Pancreas (tissue), 10 donors: Measurements from ENCODE around the gene CHST1. TPM values are rescaled to one million over a fixed set of nuclear protein-coding genes. Genes with fewer than 3 reads are reported as not detected.

Experiments
- ATAC-seq, 4 donors: fragments of 200-7000 bp; cut with Tn5 transposase; one replicate each; pipeline versions ENCODE4 v1.8.0 to v1.9.1; 2020; ENCODE audit warnings: mild to moderate bottlenecking in 4 of 4, moderate library complexity in 4 of 4
- DNase-seq, 6 donors: peaks; one replicate each; pipeline ENCODE4 v3.0.0-alpha.2; 2020
- FAIRE-seq: peaks from 2 replicates; lab custom pipeline; 2012; peaks lifted over from hg19 to GRCh38; lab: Jason Lieb, UNC
- H3K27ac ChIP-seq, 4 donors: fragments of 200-600 bp; sonication (generic); 1 replicate in 3 of 4; 2 replicates in 1 of 4; pipeline versions ENCODE4 v1.5.0 to v1.8.0; 2020
- H3K27me3 ChIP-seq, 4 donors: fragments of 200-600 bp; one replicate each; pipeline ENCODE4 v1.8.0; 2021
- H3K36me3 ChIP-seq, 3 donors: fragments of 200-600 bp; sonication (generic) in 1 of 3; one replicate each; pipeline versions ENCODE4 v1.5.0 to v1.8.0; 2020 to 2021
- H3K4me1 ChIP-seq, 3 donors: fragments of 200-600 bp; one replicate each; pipeline ENCODE4 v1.8.0; 2021
- H3K4me3 ChIP-seq, 4 donors: fragments of 200-600 bp; sonication (generic) in 2 of 4; one replicate each; pipeline versions ENCODE4 v1.5.0 to v1.8.0; 2020 to 2021
- H3K9me3 ChIP-seq, 4 donors: fragments of 200-600 bp; one replicate each; pipeline ENCODE4 v1.8.0; 2021
- CTCF ChIP-seq, 4 donors: fragments of 200-600 bp; sonication (generic) in 3 of 4; IDR thresholded peaks; one replicate each; pipeline versions ENCODE4 v1.5.0 to v1.8.0; 2021; ENCODE audit warnings: antibody characterized with exemption in 4 of 4
- WGBS, 2 donors: extraction: QIAGEN DNeasy Blood & Tissue Kit; methylation state at CpG; one replicate each; pipeline ENCODE4 v1.1.7; 2013; 5-methylcytosine and 5-hydroxymethylcytosine counted together
- intact Hi-C, 3 donors: fragments of 100-400 bp; cut with DNase I; formaldehyde crosslinking; loops; one replicate each; pipeline versions ENCODE4 v1.11.1 to v1.14.2; 2022
- polyA plus RNA-seq, 2 donors: library from polyadenylated mRNA; stranded (reverse); fragments of 200-250 nt; gene quantifications; one replicate each; pipeline ENCODE4 v1.2.3, GENCODE V29; 2013
- total RNA-seq, 6 donors: library from RNA; stranded (reverse); fragmentation: NEBNext Ultra II Directional in 4 of 6; extraction: Animal tissue kit (Norgen Biotek cat#: 25700) in 4 of 6; gene quantifications; one replicate each; pipeline versions ENCODE4 v1.2.1 to v1.2.4, GENCODE V29; 2021 to 2023
- donor health status: healthy with polysubstance abuse.
- donor health status: DM: no; HTN: no; CAD: no; lungs with moderate emphysema.
- donor health status: DM: no; HTN: no; CAD: no.
- donor health status: control.
- donor health status: control.
- donor health status: Bipolar disorder and iron deficiency.
- donor health status: DM: yes; HTN: yes; CAD: no.
- donor health status: DM: no; HTN: no; CAD: no.
- donor health status: DM: no; HTN: no; CAD: no.
- donor health status: DM: yes; HTN: yes; CAD: no.

Gene CHST1
- total and polyA plus RNA-seq, 8 donors, result 0.23 to 4.8 (median 0.65) TPM

GRCh38 chr11:45684440-45684839 is 19.0 kb upstream of the CHST1 start:
- intact Hi-C loops, result no loop called here
- DNase-seq, result no peak
- no peak overlapping the region for H3K27ac ChIP-seq
- H3K9me3 ChIP-seq, result no peaks in the 10 kb centered on the region
- FAIRE-seq, result no peak
- WGBS, 2 donors, result 59 to 65% methylated on average over 6 of the region's 6 CpGs
- H3K36me3 ChIP-seq, result no peaks in the 10 kb centered on the region
- H3K4me3 ChIP-seq, result no peak overlapping the region
- H3K4me1 ChIP-seq, result no peaks in the 10 kb centered on the region
- no peaks in the 10 kb centered on the region for H3K27me3 ChIP-seq
- TF ChIP-seq CTCF (IDR thresholded peaks at IDR 0.05), result no peak
- no peak for ATAC-seq

- no peak for TF ChIP-seq CTCF (IDR thresholded peaks at IDR 0.05)
- no peaks in the 10 kb centered on the region for H3K4me1 ChIP-seq
- WGBS, 2 donors, result 69 to 76% methylated on average over 8 of the region's 8 CpGs
- DNase-seq (no peak), FAIRE-seq (no peak), ATAC-seq (no peak)
- no peaks in the 10 kb centered on the region for H3K9me3 ChIP-seq
- H3K36me3 ChIP-seq, result no peaks in the 10 kb centered on the region
- no peak overlapping the region for H3K27ac ChIP-seq
- intact Hi-C loops, result no loop called here
- H3K27me3 ChIP-seq, result no peaks in the 10 kb centered on the region
- H3K4me3 ChIP-seq, result no peak overlapping the region
Observed at GRCh38 chr11:45683271-45684058, 18.0 kb upstream of the CHST1 start.

GRCh38 chr11:45679806-45680205 is 14.4 kb upstream of the CHST1 start:
- Histone ChIP-seq H3K4me1 (no peaks in the 10 kb centered on the region), H3K27me3 (no peaks in the 10 kb centered on the region), H3K36me3 (no peaks in the 10 kb centered on the region), H3K27ac (no peak overlapping the region), H3K9me3 (no peaks in the 10 kb centered on the region), H3K4me3 (no peak overlapping the region)
- FAIRE-seq (no peak), DNase-seq (no peak), ATAC-seq (no peak)
- intact Hi-C loops, result no loop called here
- TF ChIP-seq CTCF (IDR thresholded peaks at IDR 0.05), result no peak
- 60 to 62% methylated on average over 7 of the region's 7 CpGs for WGBS, 2 donors

GRCh38 chr11:45678976-45679375 is 13.6 kb upstream of the CHST1 start:
- no peak for ATAC-seq
- no peaks in the 10 kb centered on the region for H3K4me1 ChIP-seq
- no peaks in the 10 kb centered on the region for H3K27me3 ChIP-seq
- no peak overlapping the region for H3K4me3 ChIP-seq
- no peak overlapping the region for H3K27ac ChIP-seq
- intact Hi-C loops, result no loop called here
- TF ChIP-seq CTCF (IDR thresholded peaks at IDR 0.05), result no peak
- no peak for FAIRE-seq
- WGBS, 2 donors, result 64 to 68% methylated on average over 7 of the region's 7 CpGs
- H3K36me3 ChIP-seq, result no peaks in the 10 kb centered on the region
- no peak for DNase-seq
- H3K9me3 ChIP-seq, result no peaks in the 10 kb centered on the region

GRCh38 chr11:45677770-45678512 is 12.5 kb upstream of the CHST1 start:
- H3K9me3 ChIP-seq, result no peaks in the 10 kb centered on the region
- intact Hi-C loops, result no loop called here
- no peaks in the 10 kb centered on the region for H3K4me1 ChIP-seq
- FAIRE-seq, result no peak
- DNase-seq, result no peak
- ATAC-seq, result no peak
- H3K27ac ChIP-seq, result no peak overlapping the region
- H3K4me3 ChIP-seq, result no peak overlapping the region
- no peaks in the 10 kb centered on the region for H3K27me3 ChIP-seq
- TF ChIP-seq CTCF (IDR thresholded peaks at IDR 0.05), result no peak
- H3K36me3 ChIP-seq, result no peaks in the 10 kb centered on the region
- 77 to 82% methylated on average over 8 of the region's 8 CpGs for WGBS, 2 donors
